Activated CD4-positive, CD25-positive, alpha-beta regulatory T cell treated with anti-CD3 and anti-CD28 coated beads, Interleukin-2, amount 50 U/mL, for 24 hours (primary cell): ENCODE measurements around the gene WDR48.
A peak's percentile ranks its signal among the peaks of the same experiment; 100 is the strongest.

ENCODE experiments used
- ATAC-seq, 2 donors: fragments of 150-1000 bp; cut with Tn5 transposase; one replicate each; pipeline ENCODE4 v1.10.0; 2021; ENCODE audit warnings: mild to moderate bottlenecking in 1 of 2, moderate library complexity in 1 of 2

Gene WDR48

DNA sequence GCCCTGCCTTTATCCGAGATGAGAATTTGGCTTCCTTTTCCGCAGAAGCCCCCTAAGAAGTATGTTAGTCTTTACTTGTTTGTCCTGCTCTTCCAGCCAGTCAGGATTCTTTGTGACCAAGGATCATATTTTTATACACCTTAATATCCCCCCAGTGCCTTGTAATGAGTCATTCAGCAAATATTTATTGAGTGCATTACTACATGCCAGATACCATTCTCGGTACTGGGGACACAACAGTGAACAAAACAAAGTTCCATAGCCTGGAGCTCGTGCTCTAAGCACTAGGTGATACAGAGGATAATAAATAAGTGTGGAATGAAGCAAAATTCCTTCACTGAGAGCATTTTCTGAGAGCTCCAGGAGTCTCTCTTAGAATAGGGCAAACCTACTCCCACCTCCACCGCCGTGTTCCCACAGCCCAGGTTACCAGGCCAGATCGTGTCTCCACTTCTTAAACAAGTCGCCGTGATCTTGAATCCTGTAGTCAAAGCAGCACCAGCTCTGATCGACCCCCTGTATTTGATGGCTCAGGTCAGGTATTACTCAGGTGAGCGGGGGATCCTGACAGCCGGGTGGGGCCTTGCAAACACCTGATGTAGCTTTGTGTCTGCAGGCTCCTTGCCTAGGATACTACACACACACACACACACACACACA, 74.2 kb downstream of the WDR48 start:
- ATAC-seq: no peak

DNA sequence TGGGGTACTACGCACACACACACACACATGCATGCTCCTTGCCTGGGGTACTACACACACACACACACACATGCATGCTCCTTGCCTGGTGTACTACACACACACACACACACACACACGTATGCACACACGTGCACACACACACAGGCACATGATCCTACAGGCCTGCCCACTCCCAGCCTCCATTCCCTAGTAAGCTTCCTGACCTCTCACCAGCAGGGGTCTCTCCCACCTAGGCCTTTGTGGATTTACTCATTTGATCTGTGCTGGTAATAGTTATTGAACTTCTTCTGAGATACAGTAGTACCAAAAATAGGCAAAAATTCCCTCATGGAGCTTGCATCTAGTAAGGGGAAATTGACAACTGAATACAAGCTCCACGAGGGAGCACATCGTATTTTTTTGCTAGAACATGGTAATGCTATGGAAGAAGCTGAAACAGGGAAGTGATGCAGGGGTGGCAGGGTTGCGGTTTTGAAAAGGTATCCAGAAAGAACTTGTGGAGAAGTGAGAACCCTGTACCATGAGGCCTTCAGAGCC, 74.8 kb downstream of the WDR48 start:
- ATAC-seq: peak; percentile 51 to 65

DNA sequence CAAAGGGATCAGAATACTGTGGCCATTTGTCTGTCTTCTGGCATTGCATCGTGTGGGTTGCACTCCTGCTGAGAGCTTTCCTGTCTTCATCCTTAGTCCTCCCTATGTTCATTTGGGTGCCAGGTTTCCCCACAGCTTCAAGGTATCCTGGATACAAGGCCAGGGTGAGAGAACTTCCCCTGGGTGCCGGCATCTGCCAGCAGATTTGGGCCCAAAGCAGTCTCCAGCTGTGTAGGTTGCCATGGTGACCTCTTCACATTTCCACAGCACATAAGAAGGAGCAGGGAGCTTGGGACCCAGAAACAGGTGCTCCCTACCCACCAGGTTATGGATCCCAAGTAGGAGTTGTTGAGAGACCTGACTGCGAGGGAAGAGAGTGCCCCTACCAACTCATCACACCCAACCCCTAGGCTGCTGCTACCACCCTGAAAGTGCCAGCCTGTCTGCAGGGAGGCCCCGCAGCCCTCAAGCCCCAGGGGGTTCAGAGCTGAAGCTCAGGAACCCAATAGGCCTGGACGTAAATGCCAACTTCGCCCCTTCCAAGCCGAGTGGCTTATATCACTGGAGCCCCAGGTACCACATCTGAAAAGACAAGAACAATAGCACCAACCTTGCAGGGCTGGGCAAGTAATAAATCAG, 75.6 kb downstream of the WDR48 start:
- ATAC-seq: no peak

DNA sequence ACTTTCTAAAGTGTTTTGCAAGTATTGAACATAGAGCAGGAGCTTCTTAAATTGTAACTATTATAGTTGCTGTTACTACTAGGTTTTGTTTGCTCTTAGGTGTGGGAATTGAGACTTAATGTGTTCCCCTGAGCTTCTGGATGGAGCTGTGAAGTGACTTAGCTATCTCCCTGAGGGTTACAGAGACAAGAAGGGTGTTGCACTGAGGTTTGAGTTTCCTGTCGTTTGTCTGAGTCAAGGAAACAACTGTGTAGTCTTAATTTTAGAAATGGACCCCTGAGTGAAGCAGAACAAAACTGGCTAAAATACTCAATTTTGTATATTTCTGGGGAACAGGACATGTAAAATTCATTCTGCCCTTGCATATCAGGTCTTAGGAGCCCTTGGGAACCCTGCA, 76.1 kb downstream of the WDR48 start:
- ATAC-seq: no peak

DNA sequence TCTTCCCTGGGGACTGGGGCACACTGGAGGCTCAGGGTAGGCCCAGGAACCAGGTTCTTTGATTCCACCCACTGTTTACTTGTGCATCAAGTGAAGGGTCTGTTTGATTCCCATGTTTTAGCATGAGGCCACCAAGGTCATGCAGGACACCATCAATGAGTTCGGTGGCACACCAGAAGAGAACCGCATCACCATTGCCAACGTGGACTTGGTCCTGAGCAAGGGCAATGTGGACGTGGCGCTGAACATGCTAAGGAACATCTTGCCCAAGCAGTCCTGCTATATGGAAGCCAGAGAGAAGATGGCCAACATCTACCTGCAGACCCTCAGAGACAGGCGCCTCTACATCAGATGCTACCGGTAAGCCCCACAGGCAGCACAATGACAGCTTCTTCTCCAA, 77.1 kb downstream of the WDR48 start:
- ATAC-seq: no peak

DNA sequence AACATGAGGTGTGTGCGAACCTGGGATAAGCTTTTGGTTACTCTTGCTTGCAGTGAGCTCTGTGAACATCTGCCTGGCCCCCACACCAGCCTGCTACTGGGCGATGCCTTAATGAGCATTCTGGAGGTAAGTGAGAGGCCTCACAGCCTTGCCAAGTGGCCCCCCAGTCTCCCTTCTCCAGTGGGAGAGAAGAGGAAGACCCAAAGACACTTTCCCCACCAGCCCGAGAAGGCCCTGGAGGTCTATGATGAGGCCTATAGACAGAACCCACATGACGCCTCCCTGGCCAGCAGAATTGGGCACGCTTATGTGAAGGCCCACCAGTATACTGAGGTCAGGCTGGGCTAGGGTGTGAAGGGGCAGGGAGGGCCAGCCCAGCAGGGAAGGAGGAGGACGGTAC, 78.2 kb downstream of the WDR48 start:
- no peak for ATAC-seq

DNA sequence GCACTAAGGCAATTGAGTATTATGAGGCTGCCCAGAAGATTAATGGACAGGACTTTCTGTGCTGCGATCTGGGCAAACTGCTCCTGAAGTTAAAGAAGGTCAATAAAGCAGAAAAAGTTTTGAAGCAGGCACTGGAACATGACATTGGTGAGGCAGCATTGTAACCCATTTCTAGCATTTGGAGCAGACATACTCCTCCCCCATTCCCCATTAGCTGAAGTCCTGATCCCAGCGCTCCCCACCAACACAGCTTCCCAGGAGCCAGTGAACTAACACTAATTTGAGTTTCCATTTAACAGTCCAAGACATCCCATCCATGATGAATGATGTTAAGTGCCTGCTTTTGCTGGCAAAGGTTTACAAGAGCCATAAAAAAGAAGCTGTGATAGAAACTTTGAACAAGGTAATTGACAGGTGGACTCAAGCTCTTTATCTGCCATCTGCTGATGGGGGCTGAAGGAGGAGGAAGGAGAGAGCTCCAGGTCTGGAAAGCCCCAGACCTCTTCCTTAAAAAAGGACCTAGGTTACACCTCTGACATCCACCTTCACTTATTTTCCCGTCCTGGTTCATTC, 79.0 kb downstream of the WDR48 start:
- no peak for ATAC-seq

DNA sequence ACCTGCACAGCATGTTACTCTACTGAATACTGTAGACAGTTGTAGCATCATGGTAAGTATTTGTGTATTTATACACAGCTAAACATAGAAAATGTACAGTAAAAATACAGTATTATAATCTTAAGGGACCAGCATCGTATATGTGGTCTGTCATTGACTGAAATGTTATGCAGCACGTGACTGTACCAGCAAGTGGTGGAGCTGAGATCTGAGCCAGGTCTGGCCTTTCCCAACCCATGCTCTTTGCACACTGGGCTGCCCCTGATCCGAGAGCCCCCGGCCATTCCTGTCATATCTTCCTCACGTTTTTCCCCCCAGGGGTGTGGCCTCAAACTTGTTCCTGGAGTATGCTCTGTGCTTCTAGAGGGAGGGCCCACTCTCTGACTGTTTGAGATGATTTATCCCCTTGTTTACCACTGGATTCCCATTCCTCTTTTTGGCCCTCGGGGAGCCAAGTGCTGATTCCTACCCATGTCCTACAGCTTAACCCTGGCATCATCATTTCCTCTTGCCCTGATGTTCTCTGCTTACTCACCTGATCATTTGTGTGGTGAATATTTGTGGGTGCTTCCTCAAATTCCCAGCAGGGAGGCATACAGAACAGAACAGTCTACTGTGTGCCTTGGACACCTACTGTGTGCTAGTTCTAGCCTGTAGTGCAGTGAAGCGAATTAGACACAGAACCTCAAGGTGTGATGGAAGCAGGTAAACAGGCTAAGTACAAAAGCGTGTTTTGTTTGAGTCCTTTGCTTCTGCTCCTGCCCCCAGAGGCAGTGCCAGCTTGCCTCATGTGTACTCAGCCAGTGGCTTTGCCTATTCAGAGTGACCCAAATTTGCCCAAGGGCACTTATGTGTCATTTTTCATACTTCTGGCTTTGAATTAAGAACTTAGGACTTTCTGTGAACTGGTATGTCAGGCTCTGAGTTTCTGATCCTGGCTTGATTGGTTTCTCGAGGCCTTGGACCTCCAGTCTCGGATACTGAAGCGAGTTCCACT, 80.6 kb downstream of the WDR48 start:
- ATAC-seq: no peak

DNA sequence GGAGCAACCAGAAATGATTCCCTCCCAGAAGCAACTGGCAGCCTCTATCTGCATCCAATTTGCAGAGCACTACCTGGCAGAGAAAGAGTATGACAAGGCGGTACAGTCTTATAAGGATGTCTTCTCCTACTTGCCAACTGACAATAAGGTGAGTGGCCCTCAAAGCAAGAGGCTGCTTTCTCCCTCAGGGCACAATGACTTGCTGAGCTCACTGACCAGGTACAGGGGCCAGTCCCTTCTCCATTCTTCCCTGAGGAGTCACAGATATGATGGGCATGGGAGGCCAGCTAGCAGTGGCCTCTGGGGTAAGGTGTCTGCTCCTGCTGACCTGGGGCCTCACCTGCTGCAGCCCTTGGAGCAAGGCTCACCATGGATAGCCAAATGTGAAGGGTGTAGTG, 81.3 kb downstream of the WDR48 start:
- ATAC-seq: no peak

DNA sequence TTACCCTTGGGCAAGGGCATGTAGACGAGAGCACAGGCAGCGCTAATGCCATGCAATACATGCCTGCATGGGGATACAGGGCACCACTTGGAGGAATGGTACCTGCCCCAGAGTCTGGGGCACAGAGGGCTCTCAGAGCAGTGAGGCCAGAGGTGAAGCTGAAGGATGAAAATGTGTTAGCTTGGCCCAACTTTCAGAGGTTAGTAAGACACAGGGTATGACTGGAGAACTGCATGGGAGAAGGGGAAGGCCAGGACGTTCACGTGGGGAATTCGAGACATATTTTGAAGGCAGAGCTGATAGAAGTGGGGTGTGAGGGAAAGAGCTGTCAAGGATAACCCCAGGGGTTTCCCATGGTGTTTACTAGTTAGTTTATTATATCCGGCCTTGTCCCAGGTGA, 82.0 kb downstream of the WDR48 start:
- peak in 1 of 2 donors; percentile 14 for ATAC-seq

DNA sequence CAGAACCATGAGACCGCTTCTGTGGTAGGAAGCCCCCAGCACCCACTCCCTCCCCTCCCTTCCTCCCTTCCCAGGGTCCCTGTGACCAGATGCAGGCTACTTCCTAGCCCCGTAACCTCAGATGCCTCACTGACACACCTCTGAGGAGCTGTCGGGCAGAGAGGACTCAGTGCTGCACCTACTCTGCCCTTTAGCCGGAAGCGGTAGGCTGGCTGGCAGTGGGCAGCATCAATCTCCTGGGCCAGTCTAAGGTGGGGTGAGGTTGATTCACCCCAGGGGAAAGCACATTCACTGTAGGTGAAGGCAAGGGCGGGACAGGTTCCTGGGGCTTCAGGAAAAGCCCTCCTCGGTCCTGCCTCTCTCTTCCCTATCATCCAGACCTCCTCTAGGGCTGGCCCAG, 82.5 kb downstream of the WDR48 start:
- no peak for ATAC-seq

DNA sequence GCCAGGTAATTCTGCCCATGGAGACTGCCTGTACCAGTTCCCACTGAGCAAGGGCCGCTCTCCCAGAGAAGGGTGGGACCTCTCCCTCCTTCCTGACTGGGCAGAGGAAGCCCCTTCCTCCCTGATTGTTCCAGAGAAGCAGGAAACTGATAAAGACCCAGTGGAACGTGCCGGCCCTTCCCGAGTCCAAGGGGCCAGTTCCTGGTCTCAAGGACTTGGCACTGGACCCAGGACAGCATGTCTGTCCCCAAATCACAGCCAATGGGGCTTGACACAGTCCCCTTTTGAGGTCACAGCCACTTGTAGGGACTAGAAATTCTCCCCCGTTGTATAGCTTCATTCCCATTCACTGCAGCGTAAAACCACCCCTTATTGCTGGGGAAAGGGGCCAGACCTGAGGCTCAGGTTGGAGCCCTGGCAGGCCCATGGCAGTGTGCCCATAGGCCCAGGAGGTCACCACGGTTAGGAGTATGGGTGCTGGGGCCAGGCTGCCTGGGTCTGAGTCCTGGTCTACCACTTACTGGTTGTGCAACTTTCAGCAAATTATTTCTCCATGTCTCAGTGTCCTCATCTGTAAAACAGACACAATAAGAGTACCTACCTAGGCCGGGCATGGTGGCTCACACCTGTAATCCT, 83.5 kb downstream of the WDR48 start:
- no peak for ATAC-seq

DNA sequence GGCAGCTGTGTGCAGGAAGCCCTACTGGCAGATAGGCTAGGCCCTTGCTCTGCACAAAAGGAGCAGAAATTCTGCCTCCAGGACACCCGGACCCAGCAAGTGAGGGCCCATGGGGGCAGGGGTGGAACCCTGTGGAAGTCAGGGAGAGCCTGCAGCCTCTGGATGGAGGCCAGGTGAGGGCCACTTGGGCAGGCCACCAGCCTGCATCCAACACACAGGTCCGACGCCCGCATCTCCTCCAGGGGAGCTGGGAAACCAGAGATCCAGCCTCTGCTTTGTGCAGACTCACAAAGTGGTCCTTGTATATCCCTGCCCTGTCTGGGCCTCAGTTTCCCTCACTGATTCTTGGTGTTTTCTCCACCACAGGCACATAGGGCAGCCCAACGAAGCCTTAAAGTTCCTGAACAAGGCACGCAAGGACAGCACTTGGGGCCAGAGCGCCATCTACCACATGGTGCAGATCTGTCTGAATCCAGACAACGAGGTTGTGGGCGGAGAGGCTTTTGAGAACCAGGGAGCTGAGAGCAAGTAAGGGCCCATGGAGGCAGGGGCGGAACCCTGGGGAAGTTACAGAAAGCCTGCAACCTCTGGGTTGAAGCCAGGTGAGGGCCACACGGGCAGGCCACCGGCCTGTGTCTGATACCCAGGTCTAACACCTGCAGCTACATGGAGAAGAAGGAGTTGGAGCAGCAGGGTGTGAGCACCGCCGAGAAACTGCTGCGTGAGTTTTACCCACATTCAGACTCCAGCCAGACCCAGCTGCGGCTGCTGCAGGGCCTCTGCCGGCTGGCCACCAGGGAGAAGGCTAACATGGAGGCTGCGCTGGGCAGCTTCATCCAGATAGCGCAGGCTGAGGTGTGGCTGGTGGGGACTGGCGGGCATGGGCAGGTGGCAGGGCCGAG, 85.0 kb downstream of the WDR48 start:
- ATAC-seq: no peak

DNA sequence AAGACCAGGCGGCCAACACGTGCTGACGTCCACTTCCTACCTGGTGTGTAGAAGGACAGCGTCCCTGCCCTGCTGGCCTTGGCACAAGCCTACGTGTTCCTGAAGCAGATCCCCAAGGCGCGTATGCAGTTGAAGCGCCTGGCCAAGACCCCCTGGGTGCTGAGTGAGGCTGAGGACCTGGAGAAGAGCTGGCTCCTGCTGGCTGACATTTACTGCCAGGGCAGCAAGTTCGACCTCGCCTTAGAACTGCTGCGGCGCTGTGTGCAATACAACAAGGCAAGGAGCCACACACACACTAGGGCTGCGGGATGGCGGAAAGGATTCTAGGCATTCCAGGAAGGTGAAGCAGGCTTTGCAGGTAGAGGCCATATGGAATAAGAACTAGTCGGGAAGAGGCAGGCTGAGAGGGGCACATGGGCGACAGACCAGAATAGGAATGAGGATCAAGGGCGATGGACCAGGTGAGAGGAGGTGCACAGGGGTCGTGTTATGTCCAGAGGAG, 85.7 kb downstream of the WDR48 start:
- no peak for ATAC-seq

DNA sequence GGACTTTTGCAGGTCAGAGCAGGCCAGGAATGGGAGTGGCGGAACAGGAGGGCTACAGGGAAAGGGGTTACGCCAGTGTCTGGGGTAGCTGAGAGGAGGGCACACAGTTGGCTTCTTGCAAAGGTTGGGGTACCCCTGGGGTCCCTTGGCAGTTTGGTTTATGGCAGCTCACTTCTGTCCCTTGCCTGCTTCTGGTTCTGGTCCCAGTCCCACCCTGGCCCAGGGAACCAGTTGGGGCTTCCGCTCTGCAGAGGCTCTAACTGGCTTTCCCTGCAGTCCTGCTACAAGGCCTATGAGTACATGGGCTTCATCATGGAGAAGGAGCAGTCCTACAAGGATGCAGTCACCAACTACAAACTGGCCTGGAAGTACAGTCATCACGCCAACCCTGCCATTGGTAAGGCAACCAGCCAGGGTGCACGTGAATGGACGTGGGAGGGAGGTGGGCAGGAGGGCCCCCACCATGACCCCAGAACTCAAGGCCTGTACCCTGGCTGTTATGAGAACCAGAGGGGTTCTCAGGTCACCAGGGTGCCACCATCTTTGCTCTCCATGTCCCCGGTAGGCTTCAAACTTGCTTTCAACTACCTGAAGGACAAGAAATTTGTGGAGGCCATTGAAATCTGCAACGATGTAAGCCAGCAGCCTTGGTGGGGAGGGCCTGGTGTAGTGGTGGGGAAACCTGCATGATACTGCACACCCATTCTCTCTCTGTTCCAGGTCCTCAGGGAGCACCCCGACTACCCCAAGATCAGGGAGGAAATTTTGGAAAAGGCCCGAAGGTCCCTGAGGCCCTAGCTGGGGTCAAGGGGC, 86.4 kb downstream of the WDR48 start:
- ATAC-seq: no peak

DNA sequence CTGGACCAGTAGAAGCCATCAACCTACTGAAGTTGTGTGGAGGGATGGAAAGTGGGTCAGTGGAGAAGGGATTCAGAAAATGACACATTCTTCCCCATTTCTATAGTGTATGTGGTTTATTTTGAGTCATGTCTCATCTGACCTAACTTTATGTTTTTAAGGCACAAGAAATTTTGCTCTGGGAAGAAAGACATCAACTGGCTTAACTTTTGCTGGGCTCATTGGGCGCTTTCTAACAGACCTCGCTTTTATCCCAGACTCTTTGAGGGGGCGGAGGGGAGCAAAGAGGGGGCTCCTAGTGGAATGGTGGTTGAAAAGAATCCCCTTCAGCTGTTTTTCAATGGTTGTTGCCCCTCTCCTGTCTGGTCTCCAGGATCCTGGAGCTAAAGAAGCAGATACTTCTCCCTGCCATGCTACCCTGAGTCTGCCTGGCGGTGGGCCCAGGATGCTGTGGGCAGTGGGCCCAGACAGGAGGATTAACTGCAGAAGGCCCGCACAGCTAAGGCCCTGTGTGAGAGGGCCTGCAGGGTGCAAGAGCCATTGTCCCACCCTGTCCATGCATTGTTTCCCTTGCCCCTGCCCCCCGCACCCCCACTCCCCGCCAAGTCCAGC, 87.1 kb downstream of the WDR48 start:
- ATAC-seq: peak in 1 of 2 donors; percentile 41

DNA sequence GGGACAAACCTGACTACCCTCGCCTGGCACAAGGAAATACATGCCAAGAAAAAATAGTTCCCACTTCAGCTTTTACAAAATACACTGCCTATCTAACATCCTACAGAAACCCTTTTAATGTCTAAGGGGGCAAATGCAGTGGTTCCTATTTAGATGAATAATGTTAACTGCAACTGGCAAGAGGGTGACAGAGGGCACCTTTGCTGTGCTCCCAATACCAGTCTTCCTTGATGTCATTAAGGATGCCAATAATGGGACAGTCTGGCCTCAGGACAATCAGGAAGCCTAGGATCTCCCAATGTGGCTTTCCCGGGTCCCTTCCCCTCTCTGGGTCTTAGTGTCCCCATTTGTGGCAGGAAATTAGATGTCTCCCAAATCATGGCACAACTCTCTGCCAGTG, 87.6 kb downstream of the WDR48 start:
- ATAC-seq: no peak

DNA sequence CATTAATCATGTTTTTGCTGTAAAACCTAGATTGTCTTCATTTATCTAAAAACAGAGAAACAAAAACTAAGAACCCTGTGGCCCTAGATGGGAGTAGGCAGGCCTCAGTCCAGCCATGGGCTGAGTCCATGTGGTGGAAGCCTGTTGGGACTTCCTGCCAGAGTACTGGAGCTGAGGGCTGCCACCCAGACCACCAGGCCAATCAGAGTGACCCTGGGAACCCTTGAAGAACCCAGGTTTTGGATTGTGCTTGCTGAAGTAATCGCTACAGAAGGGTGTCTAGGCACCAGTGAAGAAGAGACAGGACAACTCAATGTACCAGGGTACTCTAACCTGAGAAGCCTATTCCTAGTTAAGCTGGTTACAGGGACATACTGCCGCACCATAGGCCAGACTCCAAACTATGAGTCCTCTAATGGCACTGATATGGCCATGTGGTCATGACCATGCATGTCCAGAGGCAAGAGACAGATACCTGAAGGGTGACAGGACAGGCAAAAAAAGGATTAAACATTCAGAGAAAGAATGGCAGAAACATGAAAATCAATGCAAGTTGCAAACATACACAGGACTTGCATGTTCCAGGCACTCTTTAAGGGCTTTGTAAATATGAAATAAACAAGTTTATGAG, 88.6 kb downstream of the WDR48 start:
- no peak for ATAC-seq
